ENCODE data around the gene ABLIM2. TPM values are rescaled to one million over a fixed set of nuclear protein-coding genes. Genes with fewer than 3 reads are reported as not detected.

Gene ABLIM2
- total RNA-seq, 2 experiments from 2014 or later: 0.76 TPM; not detected in 1

GRCh38 chr4:8180310-8181093, 21.9 kb upstream of the ABLIM2 start:
- no peak for DNase-seq (ENCODE audit: low spot score)
- Histone ChIP-seq H3K4me2 (ENCODE audit: low read length) (no peak overlapping the region), H3K27ac (ENCODE audit: low read depth, low read length, poor library complexity, severe bottlenecking) (no peak overlapping the region), H2AFZ (ENCODE audit: low read length) (no peak overlapping the region), H3K9me3 (ENCODE audit: low read length) (no peaks in the 10 kb centered on the region), H3K79me2 (ENCODE audit: insufficient read depth, low read depth, low read length) (no peaks in the 10 kb centered on the region), H4K20me1 (ENCODE audit: insufficient read depth, low read length) (no peaks in the 10 kb centered on the region), H3K36me3 (ENCODE audit: insufficient read depth, low read length) (no peaks in the 10 kb centered on the region), H3K4me3 (ENCODE audit: low read depth, low read length, poor library complexity, severe bottlenecking) (no peak overlapping the region), H3K9me2 (ENCODE audit: insufficient read depth, low read length) (no peaks in the 10 kb centered on the region), H3K4me1 (ENCODE audit: insufficient read depth, low read length, poor library complexity, severe bottlenecking) (no peaks in the 10 kb centered on the region)
- intact Hi-C loops (cut with micrococcal nuclease; ENCODE audit: unreplicated experiment): no loop called here
- BruUV-seq (replicated peaks): no TSS peak
- no peak for TF ChIP-seq EZH2phosphoT487 (IDR thresholded peaks at IDR 0.05; ENCODE audit: borderline replicate concordance, low read depth, low read length)
- POLR2A ChIA-PET: no interaction called here
- CTCF ChIA-PET (ENCODE audit: unreplicated experiment): no interaction called here

- intact Hi-C loops (cut with micrococcal nuclease; ENCODE audit: unreplicated experiment): no loop called here
- BruUV-seq (replicated peaks): no TSS peak
- Histone ChIP-seq H3K9me2 (ENCODE audit: insufficient read depth, low read length) (no peaks in the 10 kb centered on the region), H3K36me3 (ENCODE audit: insufficient read depth, low read length) (no peaks in the 10 kb centered on the region), H3K9me3 (ENCODE audit: low read length) (no peaks in the 10 kb centered on the region), H3K79me2 (ENCODE audit: insufficient read depth, low read depth, low read length) (no peaks in the 10 kb centered on the region), H3K4me2 (ENCODE audit: low read length) (no peak overlapping the region), H2AFZ (ENCODE audit: low read length) (no peak overlapping the region), H3K4me3 (ENCODE audit: low read depth, low read length, poor library complexity, severe bottlenecking) (no peak overlapping the region), H4K20me1 (ENCODE audit: insufficient read depth, low read length) (no peaks in the 10 kb centered on the region), H3K4me1 (ENCODE audit: insufficient read depth, low read length, poor library complexity, severe bottlenecking) (no peaks in the 10 kb centered on the region), H3K27ac (ENCODE audit: low read depth, low read length, poor library complexity, severe bottlenecking) (no peak overlapping the region)
- ChIA-PET POLR2A (no interaction called here), CTCF (ENCODE audit: unreplicated experiment) (no interaction called here)
- TF ChIP-seq EZH2phosphoT487 (IDR thresholded peaks at IDR 0.05; ENCODE audit: borderline replicate concordance, low read depth, low read length) (no peak), CTCF (conservative IDR thresholded peaks at IDR 0.05; ENCODE audit: low read length) (no peak)
- no peak for DNase-seq (ENCODE audit: low spot score)
These were observed 21.2 kb upstream of the ABLIM2 start for GRCh38 chr4:8179771-8180170.

DNA sequence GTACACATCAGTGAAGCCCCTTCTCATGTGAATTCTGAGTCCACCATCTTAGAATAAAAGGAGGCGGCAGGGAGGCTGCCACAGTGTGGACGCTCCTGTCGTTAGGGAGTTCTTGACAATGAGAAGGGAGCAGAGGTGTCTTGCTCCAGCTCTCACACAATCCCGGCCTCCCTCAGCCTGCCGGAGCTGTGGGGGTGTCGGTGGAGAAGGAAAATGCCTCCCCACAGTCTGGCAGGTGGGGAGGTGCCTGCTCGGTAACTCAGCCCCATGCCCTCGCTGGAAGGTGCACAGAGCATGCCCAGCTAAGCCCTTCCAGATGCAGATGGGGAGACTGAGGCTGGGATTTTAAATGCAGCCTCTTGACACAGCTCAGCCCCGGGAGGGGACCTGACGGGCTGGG, 20.5 kb upstream of the ABLIM2 start:
- Histone ChIP-seq H3K9me3 (ENCODE audit: low read length) (no peaks in the 10 kb centered on the region), H3K4me2 (ENCODE audit: low read length) (no peak overlapping the region), H4K20me1 (ENCODE audit: insufficient read depth, low read length) (no peaks in the 10 kb centered on the region), H3K27ac (ENCODE audit: low read depth, low read length, poor library complexity, severe bottlenecking) (no peak overlapping the region), H3K4me1 (ENCODE audit: insufficient read depth, low read length, poor library complexity, severe bottlenecking) (no peaks in the 10 kb centered on the region), H3K36me3 (ENCODE audit: insufficient read depth, low read length) (no peaks in the 10 kb centered on the region), H3K4me3 (ENCODE audit: low read depth, low read length, poor library complexity, severe bottlenecking) (no peak overlapping the region), H3K9me2 (ENCODE audit: insufficient read depth, low read length) (no peaks in the 10 kb centered on the region), H2AFZ (ENCODE audit: low read length) (no peak overlapping the region), H3K79me2 (ENCODE audit: insufficient read depth, low read depth, low read length) (no peaks in the 10 kb centered on the region)
- CTCF ChIA-PET (ENCODE audit: unreplicated experiment): no interaction called here
- TF ChIP-seq EZH2phosphoT487 (IDR thresholded peaks at IDR 0.05; ENCODE audit: borderline replicate concordance, low read depth, low read length) (no peak), CTCF (conservative IDR thresholded peaks at IDR 0.05; ENCODE audit: low read length) (no peak)
- POLR2A ChIA-PET: no interaction called here
- intact Hi-C loops (cut with micrococcal nuclease; ENCODE audit: unreplicated experiment): no loop called here
- no TSS peak for BruUV-seq (replicated peaks)
- no peak for DNase-seq (ENCODE audit: low spot score)
